Rectal smooth muscle tissue (tissue), 1 donor: ENCODE data around the gene WNT6.

Experiments used
- H3K27ac ChIP-seq: one replicate; pipeline ENCODE4 v1.7.0; 2013; ENCODE audit warnings: low read depth, low read length, inconsistent platforms
- H3K27me3 ChIP-seq: one replicate; pipeline ENCODE4 v1.7.0; 2013; ENCODE audit warnings: low read length; ENCODE audit not compliant: control insufficient read depth, insufficient read depth
- H3K36me3 ChIP-seq: one replicate; pipeline ENCODE4 v1.7.0; 2013; ENCODE audit warnings: low read length; ENCODE audit not compliant: control insufficient read depth, insufficient read depth
- H3K4me1 ChIP-seq: one replicate; pipeline ENCODE4 v1.7.0; 2013; ENCODE audit warnings: low read length; ENCODE audit not compliant: control insufficient read depth, insufficient read depth
- H3K4me3 ChIP-seq: one replicate; pipeline ENCODE4 v1.7.0; 2013; ENCODE audit warnings: low read length
- H3K9ac ChIP-seq: one replicate; pipeline ENCODE4 v1.7.0; 2013; ENCODE audit warnings: low read length

The WNT6 gene

GRCh38 chr2:218859556-218859987, at the start of gene WNT6:
TSS of gene WNT6 (plus strand) at chr2:218859805. CDS start at chr2:218860038, 233 bp downstream.
- no peaks in the 10 kb centered on the region for H3K36me3 ChIP-seq
- H3K4me3 ChIP-seq, result peak within 1 kb of the TSS; percentile 38
- H3K27ac ChIP-seq, result no peak within 1 kb of the TSS
- peaks cover 30% of the 10 kb centered on the region for H3K27me3 ChIP-seq
- no peaks in the 10 kb centered on the region for H3K4me1 ChIP-seq
- no peak within 1 kb of the TSS for H3K9ac ChIP-seq

DNA sequence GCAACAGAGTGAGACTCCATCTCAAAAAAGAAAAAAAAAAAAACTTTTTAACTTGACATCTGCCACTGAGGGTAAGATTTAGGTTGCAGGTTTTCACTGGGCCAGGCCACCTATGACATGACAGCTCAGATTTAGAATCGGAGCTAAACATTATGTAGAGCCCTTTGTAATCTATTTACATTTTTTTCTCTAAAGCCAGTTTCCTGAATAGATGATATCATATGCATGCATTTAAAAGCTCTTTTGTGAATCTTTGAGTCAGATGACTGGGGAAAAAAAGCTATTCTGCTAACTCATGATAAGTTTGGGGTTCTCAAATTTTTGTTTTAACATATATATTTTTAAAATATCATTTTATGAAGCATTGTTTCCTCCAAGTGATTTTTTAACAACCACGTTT, 49.3 kb upstream of the WNT6 start:
- Histone ChIP-seq H3K27ac (no peak overlapping the region), H3K4me3 (no peak overlapping the region), H3K4me1 (peaks cover 13% of the 10 kb centered on the region), H3K27me3 (no peaks in the 10 kb centered on the region), H3K36me3 (peaks cover 23% of the 10 kb centered on the region), H3K9ac (no peak overlapping the region)

GRCh38 chr2:218811382-218811781, 48.2 kb upstream of the WNT6 start:
- no peak overlapping the region for H3K9ac ChIP-seq
- no peak overlapping the region for H3K27ac ChIP-seq
- H3K4me3 ChIP-seq, result no peak overlapping the region
- peaks cover 23% of the 10 kb centered on the region for H3K36me3 ChIP-seq
- peaks cover 4% of the 10 kb centered on the region for H3K4me1 ChIP-seq
- no peaks in the 10 kb centered on the region for H3K27me3 ChIP-seq

GRCh38 chr2:218812096-218812815, 47.3 kb upstream of the WNT6 start:
- Histone ChIP-seq H3K4me1 (no peaks in the 10 kb centered on the region), H3K27ac (no peak overlapping the region), H3K36me3 (peaks cover 23% of the 10 kb centered on the region), H3K9ac (no peak overlapping the region), H3K27me3 (no peaks in the 10 kb centered on the region), H3K4me3 (no peak overlapping the region)

GRCh38 chr2:218812861-218813260, 46.7 kb upstream of the WNT6 start:
- Histone ChIP-seq H3K27ac (no peak overlapping the region), H3K9ac (no peak overlapping the region), H3K27me3 (no peaks in the 10 kb centered on the region), H3K36me3 (peaks cover 23% of the 10 kb centered on the region), H3K4me1 (no peaks in the 10 kb centered on the region), H3K4me3 (no peak overlapping the region)

GRCh38 chr2:218813771-218814460, 45.7 kb upstream of the WNT6 start:
- Histone ChIP-seq H3K27me3 (no peaks in the 10 kb centered on the region), H3K4me1 (no peaks in the 10 kb centered on the region), H3K27ac (no peak overlapping the region), H3K9ac (no peak overlapping the region), H3K36me3 (peaks cover 25% of the 10 kb centered on the region), H3K4me3 (no peak overlapping the region)

DNA sequence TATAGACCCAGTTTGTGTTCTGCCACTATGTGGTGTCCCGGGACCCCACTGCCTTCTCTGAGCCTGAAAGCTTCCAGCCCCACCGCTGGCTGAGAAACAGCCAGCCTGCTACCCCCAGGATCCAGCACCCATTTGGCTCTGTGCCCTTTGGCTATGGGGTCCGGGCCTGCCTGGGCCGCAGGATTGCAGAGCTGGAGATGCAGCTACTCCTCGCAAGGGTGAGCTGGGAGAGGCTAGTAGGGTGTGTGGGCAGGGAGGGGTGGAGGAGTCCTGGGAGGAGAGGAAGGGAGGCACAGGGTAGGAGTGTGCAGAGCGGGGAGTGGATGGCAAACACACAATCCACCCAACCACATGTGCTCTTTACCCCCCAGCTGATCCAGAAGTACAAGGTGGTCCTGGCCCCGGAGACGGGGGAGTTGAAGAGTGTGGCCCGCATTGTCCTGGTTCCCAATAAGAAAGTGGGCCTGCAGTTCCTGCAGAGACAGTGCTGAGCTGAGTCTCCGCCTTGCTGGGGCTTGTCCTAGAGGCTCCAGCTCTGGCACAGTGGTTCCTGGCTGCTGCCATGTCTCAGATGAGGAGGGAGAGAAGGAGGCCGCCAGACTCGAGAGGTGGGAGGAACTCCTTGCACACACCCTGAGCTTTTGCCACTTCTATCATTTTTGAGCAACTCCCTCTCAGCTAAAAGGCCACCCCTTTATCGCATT, 44.9 kb upstream of the WNT6 start:
- Histone ChIP-seq H3K36me3 (peaks cover 27% of the 10 kb centered on the region), H3K9ac (no peak overlapping the region), H3K27me3 (no peaks in the 10 kb centered on the region), H3K4me3 (no peak overlapping the region), H3K4me1 (no peaks in the 10 kb centered on the region), H3K27ac (no peak overlapping the region)

GRCh38 chr2:218815244-218815637, 44.4 kb upstream of the WNT6 start:
- Histone ChIP-seq H3K9ac (no peak overlapping the region), H3K4me1 (no peaks in the 10 kb centered on the region), H3K27ac (no peak overlapping the region), H3K27me3 (no peaks in the 10 kb centered on the region), H3K4me3 (no peak overlapping the region), H3K36me3 (peaks cover 27% of the 10 kb centered on the region)

DNA sequence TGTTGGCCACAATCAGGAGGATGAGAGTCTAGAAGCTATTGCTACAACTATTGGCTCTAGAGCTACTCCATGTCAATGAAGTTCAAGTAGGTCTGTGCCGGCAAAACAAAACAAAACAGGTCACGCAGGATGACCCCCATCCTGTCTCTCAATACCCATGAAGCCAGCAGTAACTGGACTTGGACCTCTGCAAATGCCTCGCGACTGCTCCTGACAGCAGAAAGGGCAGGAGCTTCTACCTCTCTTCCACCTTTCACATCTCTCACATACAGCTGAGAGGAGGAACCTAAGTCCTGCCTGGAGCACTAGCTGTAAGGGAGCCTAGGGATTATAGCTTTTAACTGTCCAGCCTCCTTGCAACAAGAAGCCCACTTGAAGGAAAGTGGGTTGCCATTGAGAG, 44.0 kb upstream of the WNT6 start:
- no peaks in the 10 kb centered on the region for H3K4me1 ChIP-seq
- H3K36me3 ChIP-seq, result peaks cover 27% of the 10 kb centered on the region
- no peak overlapping the region for H3K27ac ChIP-seq
- H3K9ac ChIP-seq, result no peak overlapping the region
- H3K27me3 ChIP-seq, result no peaks in the 10 kb centered on the region
- no peak overlapping the region for H3K4me3 ChIP-seq

DNA sequence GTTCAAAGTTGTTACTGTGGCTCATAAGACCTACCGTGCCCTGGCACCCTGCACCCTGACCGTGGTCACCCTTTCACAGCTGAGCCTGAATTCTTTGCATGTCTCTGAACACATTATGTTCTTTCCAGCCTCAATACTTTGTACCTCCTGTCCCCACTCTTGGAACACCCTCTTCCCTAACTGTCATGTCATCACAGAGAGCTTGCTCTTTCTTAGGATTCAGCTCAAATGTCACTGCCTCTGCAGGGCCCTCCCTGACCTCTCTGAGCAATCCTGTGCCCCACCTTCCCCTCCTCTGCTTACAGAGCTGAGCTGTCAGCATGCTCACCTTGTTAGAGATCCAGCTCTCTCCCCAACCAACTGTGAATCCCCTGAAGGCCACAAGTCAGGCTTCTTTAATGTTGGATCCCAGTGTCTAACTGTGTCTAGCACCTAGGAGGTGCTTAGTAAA, 43.0 kb upstream of the WNT6 start:
- Histone ChIP-seq H3K4me1 (no peaks in the 10 kb centered on the region), H3K27ac (no peak overlapping the region), H3K9ac (no peak overlapping the region), H3K4me3 (no peak overlapping the region), H3K27me3 (no peaks in the 10 kb centered on the region), H3K36me3 (peaks cover 27% of the 10 kb centered on the region)

GRCh38 chr2:218819093-218819492, 40.5 kb upstream of the WNT6 start:
- no peaks in the 10 kb centered on the region for H3K27me3 ChIP-seq
- H3K4me3 ChIP-seq, result no peak overlapping the region
- H3K36me3 ChIP-seq, result peaks cover 11% of the 10 kb centered on the region
- H3K27ac ChIP-seq, result no peak overlapping the region
- no peaks in the 10 kb centered on the region for H3K4me1 ChIP-seq
- no peak overlapping the region for H3K9ac ChIP-seq

DNA sequence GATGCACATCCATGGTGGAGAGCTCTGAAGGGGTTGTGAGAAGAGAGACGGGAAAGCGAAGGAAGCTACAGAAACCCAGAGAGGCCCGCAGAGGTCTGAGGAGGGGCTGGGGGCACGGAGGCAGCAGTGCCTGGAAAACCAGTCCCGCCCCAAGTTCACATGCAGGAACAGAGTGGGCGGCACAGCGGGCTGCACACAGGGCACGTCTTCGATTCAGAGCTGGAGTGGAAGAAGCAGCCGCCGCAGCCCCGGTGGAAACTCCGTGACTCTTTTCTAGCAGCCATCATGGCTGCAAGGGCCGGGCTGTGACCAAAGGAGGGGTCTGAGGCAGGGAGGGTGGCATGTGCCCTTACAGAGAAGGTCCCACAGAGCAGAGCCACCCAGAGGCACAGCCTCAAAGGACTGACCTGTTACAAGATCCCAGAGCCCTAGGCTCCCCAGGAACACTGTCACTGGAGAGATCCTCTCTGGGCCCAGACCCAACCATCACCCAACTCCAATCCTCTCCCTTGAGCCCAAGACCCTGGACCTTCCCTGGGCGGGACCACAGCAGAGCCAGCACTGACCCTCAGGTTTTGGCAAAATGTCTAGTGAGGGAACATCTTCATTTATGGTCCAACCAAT, 38.7 kb upstream of the WNT6 start:
- peaks cover 5% of the 10 kb centered on the region for H3K36me3 ChIP-seq
- no peaks in the 10 kb centered on the region for H3K27me3 ChIP-seq
- H3K27ac ChIP-seq, result no peak overlapping the region
- H3K4me3 ChIP-seq, result no peak overlapping the region
- no peak overlapping the region for H3K9ac ChIP-seq
- H3K4me1 ChIP-seq, result no peaks in the 10 kb centered on the region
